MV-4-11 (cell line): ENCODE measurements around the gene SIAH3.
"Not testable (repeated sequence)": the region's sequence is repeated elsewhere in the genome, so short reads cannot be mapped to it uniquely, and the experiment has no call there.

ENCODE experiments used
- DNase-seq: peaks from one replicate; lab custom pipeline; 2025; lab: John Stamatoyannopoulos, UW

SIAH3 gene

GRCh38 chr13:45782327-45783045 is 69.1 kb downstream of the SIAH3 start:
- DNase-seq, result peak; percentile 20

DNA sequence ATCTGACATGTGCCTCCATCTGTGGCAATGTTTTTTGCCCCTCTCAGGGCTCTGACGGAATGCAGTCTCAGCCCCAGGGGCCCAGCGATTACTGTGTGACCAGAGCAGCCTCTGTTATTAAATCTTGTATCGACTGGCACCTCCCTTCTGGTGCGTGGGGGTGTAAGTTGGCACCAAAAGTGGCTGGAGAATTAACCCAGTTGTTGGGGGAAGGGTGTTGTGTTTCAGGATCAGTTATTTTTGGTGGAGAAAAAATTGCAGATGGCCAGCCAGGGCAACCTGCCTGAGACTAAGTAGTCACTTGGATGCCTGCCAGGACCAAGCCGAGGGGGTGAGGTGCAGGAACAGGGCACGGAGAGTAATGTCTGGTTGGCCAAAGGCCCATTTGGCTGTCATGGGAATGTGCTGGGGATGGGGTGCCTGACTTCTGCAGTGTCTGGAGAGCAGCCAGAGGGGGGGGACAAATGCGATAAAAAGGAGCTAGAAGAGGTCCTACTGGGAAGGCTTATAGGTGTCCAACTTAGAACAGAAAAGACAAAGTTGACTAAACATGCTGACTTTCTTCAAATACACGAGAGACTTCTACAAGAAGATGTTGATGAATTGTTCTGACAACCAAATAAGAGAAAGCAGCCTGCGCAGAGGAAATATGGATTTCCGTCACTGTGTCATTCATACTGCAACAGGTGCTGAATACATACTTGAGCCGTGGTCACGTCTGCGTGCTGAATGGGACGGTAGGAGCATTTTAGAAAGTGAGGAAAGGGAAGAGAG is 69.8 kb downstream of the SIAH3 start:
- DNase-seq, result no peak

GRCh38 chr13:45779901-45780300 is 71.7 kb downstream of the SIAH3 start:
- no peak for DNase-seq

GRCh38 chr13:45778882-45779281 is 72.7 kb downstream of the SIAH3 start:
- no peak for DNase-seq

DNA sequence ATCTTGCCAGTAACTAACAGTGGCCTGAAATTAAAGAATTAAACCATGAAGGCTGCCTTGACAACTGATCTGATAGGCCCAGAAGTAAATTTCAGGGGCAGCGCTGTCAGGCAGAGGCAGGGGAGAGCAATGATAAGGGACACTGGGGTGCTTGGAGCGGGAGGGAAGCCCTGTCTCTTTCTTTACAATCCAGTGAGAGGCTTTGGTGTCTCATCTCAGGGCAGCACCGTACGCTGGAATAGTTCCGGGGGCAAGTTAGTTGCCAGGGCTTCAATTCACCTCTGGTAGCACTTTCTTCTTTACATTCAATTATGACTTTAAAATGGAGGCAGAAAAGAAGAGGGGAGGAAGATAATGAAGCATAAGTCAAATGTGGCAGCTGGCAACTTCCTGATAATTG is 74.8 kb downstream of the SIAH3 start:
- DNase-seq, result no peak

- DNase-seq, result no peak
Measured at GRCh38 chr13:45775401-45775963, 76.1 kb downstream of the SIAH3 start.

DNA sequence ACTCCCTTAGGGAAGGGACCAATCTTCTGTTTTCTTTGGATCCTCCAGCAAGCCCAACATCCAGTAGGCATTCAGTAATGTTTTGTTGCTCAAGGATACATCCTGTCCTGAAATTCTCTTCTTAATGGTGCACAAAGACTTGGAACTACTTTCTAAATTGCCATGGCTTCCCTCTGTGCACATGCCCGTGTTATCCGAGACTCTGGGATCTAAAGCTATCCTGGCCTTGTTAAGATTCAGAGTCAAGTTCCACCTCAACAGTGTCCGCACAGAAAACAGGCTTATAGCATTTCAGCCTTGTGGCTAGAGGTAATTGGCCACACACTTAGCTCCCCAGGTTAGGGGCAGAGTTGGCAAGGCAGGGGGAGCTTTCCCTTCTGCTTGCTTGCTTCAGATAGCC is 77.6 kb downstream of the SIAH3 start:
- DNase-seq, result no peak

DNA sequence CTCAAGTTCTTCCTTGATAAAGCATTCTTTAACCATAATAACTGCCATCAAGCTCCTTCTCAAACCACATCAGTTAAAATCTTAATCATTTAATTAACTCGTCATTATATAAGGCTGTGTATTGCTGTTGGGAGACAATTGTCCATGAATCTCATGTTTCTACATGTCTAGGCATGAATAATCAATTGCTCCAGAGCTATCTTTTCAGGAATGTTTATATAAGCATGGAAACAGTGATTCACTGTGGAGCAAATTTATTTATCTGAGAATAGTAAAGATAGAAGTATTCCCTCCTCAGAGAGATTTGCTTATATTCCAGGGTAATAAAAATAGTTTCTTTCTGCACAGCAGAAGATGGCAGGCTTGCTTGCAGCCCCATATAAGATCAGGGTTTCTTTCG is 78.3 kb downstream of the SIAH3 start:
- no peak for DNase-seq

DNA sequence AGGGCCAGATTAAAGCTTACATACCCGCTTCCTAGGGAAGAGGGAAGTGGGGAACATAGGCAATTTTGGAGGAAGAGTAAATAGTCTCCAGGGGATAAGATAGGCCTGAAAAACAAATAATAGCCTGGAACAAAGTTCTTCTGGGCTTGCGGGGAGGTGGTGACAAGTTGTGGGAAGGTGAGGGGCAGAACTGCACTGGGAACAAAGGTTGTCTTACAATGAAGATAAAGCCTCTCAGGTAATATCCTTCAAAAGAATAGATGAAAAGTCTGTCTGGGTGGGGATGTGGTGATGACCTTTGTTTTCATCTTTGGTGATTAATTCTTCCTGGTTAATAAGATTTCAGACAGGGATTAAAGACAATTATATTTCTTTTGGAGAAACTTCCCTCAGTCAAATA is 80.7 kb downstream of the SIAH3 start:
- DNase-seq, result no peak

DNA sequence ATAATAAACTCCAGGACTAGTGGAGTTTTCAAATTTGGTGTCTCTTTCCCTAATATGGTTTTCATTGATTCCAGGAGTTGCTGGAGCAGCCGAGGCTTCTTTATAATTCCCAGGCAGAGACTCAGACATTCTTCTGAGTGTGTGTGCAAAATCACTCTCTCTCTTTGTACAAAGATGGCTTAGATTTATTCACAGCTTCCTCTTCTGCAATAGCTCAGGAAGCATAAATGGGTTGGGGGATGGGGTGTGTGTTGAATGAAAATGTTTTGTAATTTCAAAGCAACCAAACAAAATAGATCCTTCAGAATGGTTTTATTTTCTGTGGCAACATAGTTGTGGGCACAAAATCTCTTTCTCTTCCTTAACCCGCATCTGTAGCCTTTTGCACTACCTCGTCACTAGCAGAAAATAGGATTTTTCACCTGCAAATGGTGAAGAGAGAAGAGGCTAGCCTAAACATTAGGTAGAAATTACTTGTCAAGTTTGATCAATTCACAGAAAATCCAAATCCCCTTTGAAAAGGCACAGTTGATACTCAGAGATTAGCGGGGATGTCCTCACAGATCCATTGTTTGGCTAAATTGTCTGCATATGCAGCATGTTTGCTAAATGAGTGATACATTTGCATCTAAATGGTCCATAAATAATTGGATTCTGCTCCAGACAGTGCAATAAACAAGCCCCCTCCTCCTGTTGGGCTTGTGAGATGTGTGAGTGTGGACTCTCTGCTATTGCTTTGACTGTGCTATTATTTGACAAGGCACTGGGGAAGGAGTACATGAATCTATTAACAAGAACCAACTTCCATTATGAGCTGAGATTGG is 82.7 kb downstream of the SIAH3 start:
- peak; percentile 62 for DNase-seq

- DNase-seq, result no peak
Measured at GRCh38 chr13:45765464-45765863, 86.1 kb downstream of the SIAH3 start.

DNA sequence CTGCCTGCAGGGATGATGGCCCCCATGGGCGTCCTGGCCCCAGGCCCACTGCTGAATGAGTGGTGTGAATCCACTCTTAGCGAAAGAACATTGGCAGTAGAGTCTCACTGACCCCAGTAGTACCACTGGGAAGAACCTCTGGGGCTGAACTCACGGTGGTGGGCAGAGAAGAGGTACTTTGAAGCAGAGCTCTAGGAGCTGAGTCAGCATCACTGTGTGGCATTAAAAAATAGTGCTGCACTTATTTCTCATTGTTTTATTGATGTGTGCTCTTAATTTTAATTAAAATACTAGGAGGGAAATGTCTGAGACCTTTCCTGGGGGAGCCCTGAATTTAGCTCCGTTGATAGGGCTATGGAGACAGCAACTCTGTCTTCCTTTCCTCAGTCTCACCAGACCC is 88.1 kb downstream of the SIAH3 start:
- DNase-seq, result no peak

DNA sequence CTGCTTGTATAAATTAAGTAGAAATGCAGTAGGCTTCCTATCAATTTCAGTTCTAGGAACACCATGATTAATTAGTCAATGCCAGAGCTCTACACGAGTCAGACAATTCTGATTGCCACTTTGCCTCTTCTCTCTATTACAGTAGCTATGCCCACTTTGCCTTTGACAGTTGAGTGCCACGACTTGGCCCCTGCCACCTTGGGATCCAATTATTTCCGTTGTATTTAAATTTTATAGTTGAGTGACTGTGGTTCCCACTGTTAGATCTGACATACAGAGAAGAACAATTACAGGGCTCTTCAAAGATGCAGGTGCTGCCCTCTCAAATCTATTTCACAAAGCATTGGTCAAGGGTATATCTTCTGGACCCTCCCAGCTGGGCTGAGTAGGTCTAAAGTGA is 94.0 kb downstream of the SIAH3 start:
- not testable (repeated sequence) for DNase-seq

DNA sequence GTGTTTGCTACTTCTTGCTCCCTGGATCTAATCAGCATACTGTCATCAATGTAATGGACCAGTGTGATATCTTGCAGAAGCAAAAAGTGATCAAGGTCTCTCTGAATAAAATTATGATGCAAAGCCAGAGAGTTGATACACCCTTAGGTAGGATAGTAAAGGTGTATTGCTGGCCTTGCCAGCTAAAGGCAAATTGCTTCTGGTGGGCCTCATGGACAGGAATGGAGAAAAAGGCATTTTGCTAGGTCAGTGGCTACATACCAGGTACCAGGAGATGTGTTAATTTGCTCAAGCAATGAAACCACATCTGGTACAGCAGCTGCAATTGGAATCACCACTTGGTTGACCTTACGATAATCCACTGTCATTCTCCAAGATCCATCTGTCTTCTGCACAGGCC is 95.1 kb downstream of the SIAH3 start:
- DNase-seq, result not testable (repeated sequence)

DNA sequence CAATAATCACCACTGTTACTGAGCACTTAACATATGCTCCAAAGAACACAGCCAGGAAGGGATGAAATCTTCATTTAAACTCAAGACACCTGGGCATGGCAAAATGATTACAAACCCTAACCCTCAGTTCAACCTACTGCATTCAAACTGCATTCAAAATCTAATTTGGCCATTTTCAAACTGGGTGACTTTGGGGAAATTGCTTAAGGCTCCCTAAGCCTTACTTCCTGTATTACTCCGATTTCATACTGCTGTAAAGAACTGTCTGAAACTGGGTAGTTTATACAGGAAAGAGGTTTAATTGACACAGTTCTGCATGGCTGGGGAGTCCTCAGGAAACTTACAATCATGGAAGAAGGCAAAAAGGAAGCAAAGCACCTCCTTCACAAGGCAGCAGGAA is 99.0 kb downstream of the SIAH3 start:
- peak; percentile 86 for DNase-seq

- no peak for DNase-seq
Measured at GRCh38 chr13:45751885-45752284, 99.7 kb downstream of the SIAH3 start.

DNA sequence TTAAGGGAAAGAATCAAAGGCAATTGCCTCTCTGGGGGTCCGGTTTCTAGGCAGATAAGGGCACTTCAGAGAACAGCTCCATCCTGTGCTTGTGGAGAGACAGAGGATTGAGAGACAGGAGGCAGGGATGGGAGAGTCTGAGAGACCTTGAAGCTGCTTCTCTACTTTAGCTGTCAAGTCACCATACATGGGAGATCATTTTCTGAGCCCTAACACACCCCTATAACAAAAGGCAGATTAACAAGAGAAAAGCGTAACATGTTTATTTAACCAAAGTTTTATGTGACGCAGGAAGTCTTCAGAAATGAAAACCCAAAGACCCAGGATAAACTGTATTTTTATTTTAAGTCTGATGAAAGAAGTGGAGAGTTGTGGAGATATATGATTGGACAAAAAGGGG is 101.0 kb downstream of the SIAH3 start:
- DNase-seq, result no peak

DNA sequence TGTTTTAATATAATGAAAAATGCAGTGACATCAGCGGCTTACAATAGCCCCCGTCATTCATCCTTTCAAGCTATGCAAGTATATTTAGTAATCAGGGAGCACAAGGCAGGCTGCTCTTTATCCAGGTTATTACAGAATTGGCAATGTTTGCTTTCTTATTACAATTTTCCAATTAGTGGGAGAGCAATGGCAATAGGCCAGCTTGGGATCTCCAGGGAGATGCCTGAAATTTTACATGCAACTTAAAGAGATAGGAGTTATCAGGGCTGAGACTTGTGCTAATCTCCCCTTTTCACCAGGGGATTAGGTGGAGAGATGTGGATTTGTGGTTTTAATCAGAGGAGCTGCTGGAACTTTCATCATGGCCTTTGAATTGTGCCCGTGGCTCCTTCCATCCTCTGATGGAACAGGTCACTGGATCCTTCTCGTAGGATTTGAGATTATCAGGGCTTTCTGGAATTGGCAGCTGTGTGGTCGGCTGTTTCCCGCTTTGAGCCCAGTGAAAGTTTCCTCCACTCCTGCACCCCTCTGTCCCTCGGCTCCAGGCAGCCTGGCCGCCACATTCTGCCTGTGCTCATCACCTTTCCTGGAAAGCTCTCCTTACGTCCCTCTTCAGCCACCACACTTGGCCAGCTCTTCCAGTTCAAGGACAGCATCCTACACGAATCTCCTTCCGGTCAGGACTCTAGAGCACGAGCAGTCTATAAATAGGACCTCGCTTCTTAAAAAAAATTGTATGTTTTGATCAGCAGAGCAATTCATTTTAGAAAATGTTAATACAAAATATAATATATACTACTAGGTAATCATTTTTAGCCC is 102.4 kb downstream of the SIAH3 start:
- no peak for DNase-seq

DNA sequence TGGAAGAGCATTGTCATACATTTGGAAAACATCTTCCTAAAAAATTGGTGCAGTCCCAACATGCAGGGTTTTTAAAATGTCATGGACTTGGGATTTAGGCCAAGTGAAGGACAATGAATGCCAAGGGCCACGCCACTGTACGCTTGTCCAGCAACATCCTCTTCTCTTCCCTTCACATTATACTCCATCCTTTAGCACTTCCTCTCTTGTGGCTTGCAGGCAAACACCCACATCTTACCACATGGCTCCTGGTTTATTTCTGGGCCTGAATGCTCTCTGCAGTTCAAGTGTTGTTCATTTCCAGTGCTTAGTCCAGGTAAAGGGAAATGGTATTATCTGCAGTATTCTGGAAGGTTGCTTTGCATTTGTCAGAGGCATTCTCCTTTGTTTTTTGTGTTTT is 104.5 kb downstream of the SIAH3 start:
- peak; percentile 75 for DNase-seq

GRCh38 chr13:45744979-45745378 is 106.6 kb downstream of the SIAH3 start:
- DNase-seq, result no peak

DNA sequence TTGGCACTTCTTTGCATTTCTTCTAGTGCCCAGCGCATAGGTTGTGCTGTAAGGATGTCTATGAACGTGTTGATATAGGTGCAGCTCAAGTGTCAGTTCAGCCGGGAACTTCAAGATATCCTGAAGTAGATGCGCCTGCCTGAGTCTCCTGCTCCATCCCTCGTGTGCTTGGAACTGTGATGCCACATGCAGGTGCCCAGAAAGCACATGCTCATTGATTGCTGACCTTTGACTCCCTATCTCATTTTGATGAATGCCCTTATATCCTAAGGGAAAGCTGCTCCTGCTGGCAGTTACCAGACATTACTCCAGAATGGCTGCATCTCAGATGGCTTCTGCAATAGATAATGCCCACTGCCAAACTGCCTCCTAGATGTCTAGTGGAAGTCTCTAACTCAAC is 108.6 kb downstream of the SIAH3 start:
- DNase-seq, result no peak
